ENCODE data around the gene CFAP46.
"Not testable (repeated sequence)": the region's sequence is repeated elsewhere in the genome, so short reads cannot be mapped to it uniquely, and the experiment has no call there.

The CFAP46 gene

DNA sequence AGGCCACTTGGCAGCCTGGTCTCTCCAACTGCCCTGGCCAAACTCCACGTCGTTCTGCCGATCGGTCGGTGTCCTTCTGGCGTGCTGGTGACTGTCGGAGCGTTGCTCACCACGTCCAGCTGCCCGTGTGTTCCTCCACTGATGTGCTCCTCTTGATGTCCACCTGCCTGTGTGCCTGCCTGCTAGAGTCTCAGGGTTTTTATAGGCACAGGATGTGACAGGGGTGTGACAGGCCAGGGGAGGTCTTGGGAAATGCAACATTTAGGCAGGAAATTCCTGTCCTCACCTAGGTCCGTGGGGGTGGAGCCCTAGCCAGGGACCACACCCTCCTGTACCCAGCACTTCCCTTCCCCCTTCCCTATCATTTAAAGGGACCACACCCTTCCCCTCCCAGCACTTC lies 25.2 kb upstream of the CFAP46 start (continued):
- TF ChIP-seq GLIS3 (CRISPR knock-in tag; IDR thresholded peaks at IDR 0.05): no peak
- TF ChIP-seq TOX (CRISPR knock-in tag; IDR thresholded peaks at IDR 0.05; ENCODE audit: borderline replicate concordance): no peak
- no peak for TF ChIP-seq ZFP3 (CRISPR knock-in tag; IDR thresholded peaks at IDR 0.05)
- TF ChIP-seq CSDC2 (CRISPR knock-in tag; IDR thresholded peaks at IDR 0.05): no peak
- no peak for TF ChIP-seq ZNF565 (CRISPR knock-in tag; conservative IDR thresholded peaks at IDR 0.05; ENCODE audit: low read depth)

DNA sequence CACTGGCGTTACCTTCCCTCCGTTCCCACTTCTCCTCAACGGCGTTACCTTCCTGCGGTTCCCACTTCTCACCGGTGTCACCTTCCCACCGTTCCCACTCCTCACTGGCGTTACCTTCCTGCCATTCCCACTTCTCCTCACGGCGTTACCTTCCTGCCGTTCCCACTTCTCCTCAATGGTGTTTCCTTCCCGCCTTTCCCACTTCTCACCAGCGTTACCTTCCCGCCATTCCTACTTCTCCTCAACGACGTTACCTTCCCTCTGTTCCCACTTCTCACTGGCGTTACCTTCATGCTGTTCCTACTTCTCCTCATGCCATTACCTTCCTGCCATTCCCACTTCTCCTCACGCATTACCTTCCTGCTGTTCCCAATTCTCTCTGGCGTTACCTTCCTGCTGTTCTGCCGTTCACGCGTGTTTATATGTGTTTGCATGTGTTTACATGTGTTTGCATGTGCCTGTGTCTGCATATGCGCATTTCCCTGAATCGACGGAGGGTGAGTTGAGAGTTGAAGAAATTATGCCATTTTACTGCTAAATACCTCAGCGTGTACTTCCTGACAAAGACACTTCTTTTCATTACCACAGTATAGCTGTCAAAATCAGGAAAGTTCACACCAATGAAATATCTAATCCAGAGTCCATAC lies 23.2 kb upstream of the CFAP46 start:
- ATAC-seq: no peak

DNA sequence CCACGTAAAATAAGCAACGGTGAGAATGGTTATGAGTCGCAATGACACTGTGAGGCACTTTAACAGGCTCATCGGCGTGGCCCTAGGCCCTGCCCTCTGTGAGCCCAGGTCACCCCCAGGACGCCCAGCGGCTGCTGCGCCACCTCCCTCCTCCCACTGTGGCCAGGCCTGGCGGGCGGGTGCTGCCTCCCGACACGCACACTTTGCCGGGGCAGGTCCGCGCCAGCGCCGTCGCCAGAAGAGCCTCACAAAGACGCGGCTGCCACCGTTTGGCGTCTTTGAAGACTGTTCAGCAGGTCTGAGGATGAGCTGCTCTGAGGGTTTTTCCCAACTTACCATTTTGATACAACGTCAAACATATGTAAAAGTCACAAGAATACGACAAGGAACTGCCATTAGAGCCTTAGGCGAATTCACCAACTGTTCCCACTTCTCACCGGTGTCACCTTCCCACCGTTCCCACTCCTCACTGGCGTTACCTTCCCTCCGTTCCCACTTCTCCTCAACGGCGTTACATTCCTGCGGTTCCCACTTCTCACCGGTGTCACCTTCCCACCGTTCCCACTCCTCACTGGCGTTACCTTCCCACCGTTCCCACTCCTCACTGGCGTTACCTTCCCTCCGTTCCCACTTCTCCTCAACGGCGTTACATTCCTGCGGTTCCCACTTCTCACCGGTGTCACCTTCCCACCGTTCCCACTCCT lies 22.5 kb upstream of the CFAP46 start:
- ATAC-seq: not testable (repeated sequence)

More for the DNA sequence above, 23.2 kb upstream of the CFAP46 start:
- TF ChIP-seq, protein P1, sequence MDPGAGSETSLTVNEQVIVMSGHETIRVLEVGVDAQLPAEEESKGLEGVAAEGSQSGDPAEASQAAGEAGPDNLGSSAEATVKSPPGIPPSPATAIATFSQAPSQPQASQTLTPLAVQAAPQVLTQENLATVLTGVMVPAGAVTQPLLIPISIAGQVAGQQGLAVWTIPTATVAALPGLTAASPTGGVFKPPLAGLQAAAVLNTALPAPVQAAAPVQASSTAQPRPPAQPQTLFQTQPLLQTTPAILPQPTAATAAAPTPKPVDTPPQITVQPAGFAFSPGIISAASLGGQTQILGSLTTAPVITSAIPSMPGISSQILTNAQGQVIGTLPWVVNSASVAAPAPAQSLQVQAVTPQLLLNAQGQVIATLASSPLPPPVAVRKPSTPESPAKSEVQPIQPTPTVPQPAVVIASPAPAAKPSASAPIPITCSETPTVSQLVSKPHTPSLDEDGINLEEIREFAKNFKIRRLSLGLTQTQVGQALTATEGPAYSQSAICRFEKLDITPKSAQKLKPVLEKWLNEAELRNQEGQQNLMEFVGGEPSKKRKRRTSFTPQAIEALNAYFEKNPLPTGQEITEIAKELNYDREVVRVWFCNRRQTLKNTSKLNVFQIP (CRISPR knock-in tag; IDR thresholded peaks at IDR 0.05; ENCODE audit: borderline replicate concordance, low read depth): no peak
- TF ChIP-seq OSR1 (CRISPR knock-in tag; IDR thresholded peaks at IDR 0.05) (no peak), ZC3H10 (CRISPR knock-in tag; IDR thresholded peaks at IDR 0.05) (no peak), ZNF8 (CRISPR knock-in tag; IDR thresholded peaks at IDR 0.05) (no peak), ZNF565 (CRISPR knock-in tag; conservative IDR thresholded peaks at IDR 0.05; ENCODE audit: low read depth) (no peak), PPARA (CRISPR knock-in tag; IDR thresholded peaks at IDR 0.05; ENCODE audit: borderline replicate concordance) (no peak), ARNTL (CRISPR knock-in tag; IDR thresholded peaks at IDR 0.05; ENCODE audit: borderline replicate concordance, low read depth) (no peak), SNAI2 (CRISPR knock-in tag; IDR thresholded peaks at IDR 0.05) (no peak), ZFP3 (CRISPR knock-in tag; IDR thresholded peaks at IDR 0.05) (no peak), BACH2 (CRISPR knock-in tag; IDR thresholded peaks at IDR 0.05; ENCODE audit: borderline replicate concordance) (no peak)
- TF ChIP-seq, protein P2, sequence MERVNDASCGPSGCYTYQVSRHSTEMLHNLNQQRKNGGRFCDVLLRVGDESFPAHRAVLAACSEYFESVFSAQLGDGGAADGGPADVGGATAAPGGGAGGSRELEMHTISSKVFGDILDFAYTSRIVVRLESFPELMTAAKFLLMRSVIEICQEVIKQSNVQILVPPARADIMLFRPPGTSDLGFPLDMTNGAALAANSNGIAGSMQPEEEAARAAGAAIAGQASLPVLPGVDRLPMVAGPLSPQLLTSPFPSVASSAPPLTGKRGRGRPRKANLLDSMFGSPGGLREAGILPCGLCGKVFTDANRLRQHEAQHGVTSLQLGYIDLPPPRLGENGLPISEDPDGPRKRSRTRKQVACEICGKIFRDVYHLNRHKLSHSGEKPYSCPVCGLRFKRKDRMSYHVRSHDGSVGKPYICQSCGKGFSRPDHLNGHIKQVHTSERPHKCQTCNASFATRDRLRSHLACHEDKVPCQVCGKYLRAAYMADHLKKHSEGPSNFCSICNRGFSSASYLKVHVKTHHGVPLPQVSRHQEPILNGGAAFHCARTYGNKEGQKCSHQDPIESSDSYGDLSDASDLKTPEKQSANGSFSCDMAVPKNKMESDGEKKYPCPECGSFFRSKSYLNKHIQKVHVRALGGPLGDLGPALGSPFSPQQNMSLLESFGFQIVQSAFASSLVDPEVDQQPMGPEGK (CRISPR knock-in tag; IDR thresholded peaks at IDR 0.05; ENCODE audit: borderline replicate concordance): no peak
- TF ChIP-seq, protein P3, sequence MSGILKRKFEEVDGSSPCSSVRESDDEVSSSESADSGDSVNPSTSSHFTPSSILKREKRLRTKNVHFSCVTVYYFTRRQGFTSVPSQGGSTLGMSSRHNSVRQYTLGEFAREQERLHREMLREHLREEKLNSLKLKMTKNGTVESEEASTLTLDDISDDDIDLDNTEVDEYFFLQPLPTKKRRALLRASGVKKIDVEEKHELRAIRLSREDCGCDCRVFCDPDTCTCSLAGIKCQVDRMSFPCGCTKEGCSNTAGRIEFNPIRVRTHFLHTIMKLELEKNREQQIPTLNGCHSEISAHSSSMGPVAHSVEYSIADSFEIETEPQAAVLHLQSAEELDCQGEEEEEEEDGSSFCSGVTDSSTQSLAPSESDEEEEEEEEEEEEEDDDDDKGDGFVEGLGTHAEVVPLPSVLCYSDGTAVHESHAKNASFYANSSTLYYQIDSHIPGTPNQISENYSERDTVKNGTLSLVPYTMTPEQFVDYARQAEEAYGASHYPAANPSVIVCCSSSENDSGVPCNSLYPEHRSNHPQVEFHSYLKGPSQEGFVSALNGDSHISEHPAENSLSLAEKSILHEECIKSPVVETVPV (CRISPR knock-in tag; IDR thresholded peaks at IDR 0.05): no peak

DNA sequence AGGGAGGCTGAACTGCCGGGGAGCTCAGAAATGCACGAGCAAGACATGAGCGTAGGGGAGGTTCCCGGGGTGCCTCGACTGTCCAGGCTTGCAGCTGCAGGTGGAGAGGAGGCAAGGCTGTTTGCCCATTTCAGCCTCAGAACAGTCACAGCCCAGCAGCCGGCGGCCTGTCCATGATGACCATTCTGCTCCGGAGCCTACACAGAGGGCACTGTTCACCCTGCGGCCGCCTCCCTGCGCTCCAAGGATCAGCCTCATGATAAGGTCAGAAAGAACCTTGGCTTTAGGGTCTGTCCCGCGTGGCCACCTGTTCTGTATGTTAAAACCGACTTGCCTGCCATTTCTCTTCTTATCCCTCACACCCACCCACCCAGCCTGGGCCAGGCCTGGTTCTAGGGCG lies 21.9 kb upstream of the CFAP46 start:
- ATAC-seq: no peak
- TF ChIP-seq, protein P2 (CRISPR knock-in tag; IDR thresholded peaks at IDR 0.05; ENCODE audit: borderline replicate concordance): no peak
- TF ChIP-seq ISL1 (CRISPR knock-in tag; IDR thresholded peaks at IDR 0.05) (no peak), ARNTL (CRISPR knock-in tag; IDR thresholded peaks at IDR 0.05; ENCODE audit: borderline replicate concordance, low read depth) (no peak), ZFP30 (CRISPR knock-in tag; IDR thresholded peaks at IDR 0.05) (no peak), CSDC2 (CRISPR knock-in tag; IDR thresholded peaks at IDR 0.05) (no peak), ZNF8 (CRISPR knock-in tag; IDR thresholded peaks at IDR 0.05) (no peak), TOX (CRISPR knock-in tag; IDR thresholded peaks at IDR 0.05; ENCODE audit: borderline replicate concordance) (no peak), SNAI2 (CRISPR knock-in tag; IDR thresholded peaks at IDR 0.05) (no peak), ZNF565 (CRISPR knock-in tag; conservative IDR thresholded peaks at IDR 0.05; ENCODE audit: low read depth) (no peak)
- TF ChIP-seq, protein P4, sequence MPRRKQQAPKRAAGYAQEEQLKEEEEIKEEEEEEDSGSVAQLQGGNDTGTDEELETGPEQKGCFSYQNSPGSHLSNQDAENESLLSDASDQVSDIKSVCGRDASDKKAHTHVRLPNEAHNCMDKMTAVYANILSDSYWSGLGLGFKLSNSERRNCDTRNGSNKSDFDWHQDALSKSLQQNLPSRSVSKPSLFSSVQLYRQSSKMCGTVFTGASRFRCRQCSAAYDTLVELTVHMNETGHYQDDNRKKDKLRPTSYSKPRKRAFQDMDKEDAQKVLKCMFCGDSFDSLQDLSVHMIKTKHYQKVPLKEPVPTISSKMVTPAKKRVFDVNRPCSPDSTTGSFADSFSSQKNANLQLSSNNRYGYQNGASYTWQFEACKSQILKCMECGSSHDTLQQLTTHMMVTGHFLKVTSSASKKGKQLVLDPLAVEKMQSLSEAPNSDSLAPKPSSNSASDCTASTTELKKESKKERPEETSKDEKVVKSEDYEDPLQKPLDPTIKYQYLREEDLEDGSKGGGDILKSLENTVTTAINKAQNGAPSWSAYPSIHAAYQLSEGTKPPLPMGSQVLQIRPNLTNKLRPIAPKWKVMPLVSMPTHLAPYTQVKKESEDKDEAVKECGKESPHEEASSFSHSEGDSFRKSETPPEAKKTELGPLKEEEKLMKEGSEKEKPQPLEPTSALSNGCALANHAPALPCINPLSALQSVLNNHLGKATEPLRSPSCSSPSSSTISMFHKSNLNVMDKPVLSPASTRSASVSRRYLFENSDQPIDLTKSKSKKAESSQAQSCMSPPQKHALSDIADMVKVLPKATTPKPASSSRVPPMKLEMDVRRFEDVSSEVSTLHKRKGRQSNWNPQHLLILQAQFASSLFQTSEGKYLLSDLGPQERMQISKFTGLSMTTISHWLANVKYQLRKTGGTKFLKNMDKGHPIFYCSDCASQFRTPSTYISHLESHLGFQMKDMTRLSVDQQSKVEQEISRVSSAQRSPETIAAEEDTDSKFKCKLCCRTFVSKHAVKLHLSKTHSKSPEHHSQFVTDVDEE (CRISPR knock-in tag; IDR thresholded peaks at IDR 0.05): no peak
- TF ChIP-seq, protein P3 (CRISPR knock-in tag; IDR thresholded peaks at IDR 0.05): no peak
- TF ChIP-seq, protein P1 (CRISPR knock-in tag; IDR thresholded peaks at IDR 0.05; ENCODE audit: borderline replicate concordance, low read depth): no peak

Measured in SK-N-SH treated with all-trans-retinoic acid at 6 μM for 48 hours (cell line).